ENCODE data around the gene STK32C. TPM values are rescaled to one million over a fixed set of nuclear protein-coding genes. Genes with fewer than 3 reads are reported as not detected.

Gene STK32C
- total and polyA plus RNA-seq, 2 experiments from 2014 or later, result 17.5 to 23.8 TPM

DNA sequence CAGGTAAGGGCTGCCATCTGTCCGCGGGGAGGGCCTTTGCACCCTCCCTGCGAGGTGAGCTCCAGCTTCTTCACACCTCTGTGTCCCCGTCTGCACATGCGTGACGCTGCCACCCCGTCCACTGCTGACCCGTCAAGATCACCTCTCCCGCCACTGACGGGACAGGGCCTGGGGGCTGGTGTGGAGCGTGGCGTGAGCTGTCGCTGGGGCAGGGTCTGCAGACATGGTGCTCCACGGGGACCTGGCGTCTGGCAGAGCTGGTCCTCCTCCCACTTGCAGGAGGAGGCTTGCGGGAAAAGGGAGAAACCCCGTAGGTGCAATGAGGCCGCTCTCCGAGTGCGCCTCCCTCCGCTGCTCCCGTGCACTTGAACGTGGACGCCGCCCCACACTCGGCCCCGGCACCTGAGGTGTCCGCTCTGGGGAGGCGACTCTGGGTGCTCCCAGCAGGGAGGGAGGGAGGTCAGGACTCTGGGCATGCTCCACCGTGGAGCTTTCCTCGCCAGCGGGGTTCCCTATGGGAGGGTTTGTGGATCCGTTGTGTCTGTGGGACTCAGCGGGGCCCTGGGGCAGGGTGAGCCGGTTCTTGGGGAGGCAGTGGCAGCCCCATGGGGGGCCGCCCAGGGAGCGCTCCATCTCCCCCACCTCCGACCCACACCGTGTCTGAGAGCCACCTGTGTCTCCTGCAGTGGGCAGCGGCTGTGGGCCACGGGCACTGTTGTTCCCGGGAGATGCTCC lies 138.6 kb downstream of the STK32C start:
- TF ChIP-seq, protein P1, sequence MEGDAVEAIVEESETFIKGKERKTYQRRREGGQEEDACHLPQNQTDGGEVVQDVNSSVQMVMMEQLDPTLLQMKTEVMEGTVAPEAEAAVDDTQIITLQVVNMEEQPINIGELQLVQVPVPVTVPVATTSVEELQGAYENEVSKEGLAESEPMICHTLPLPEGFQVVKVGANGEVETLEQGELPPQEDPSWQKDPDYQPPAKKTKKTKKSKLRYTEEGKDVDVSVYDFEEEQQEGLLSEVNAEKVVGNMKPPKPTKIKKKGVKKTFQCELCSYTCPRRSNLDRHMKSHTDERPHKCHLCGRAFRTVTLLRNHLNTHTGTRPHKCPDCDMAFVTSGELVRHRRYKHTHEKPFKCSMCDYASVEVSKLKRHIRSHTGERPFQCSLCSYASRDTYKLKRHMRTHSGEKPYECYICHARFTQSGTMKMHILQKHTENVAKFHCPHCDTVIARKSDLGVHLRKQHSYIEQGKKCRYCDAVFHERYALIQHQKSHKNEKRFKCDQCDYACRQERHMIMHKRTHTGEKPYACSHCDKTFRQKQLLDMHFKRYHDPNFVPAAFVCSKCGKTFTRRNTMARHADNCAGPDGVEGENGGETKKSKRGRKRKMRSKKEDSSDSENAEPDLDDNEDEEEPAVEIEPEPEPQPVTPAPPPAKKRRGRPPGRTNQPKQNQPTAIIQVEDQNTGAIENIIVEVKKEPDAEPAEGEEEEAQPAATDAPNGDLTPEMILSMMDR (IDR thresholded peaks at IDR 0.05; ENCODE audit: low read depth, low read length), result no peak
- H3K9me3 ChIP-seq (ENCODE audit: low read depth), result no peaks in the 10 kb centered on the region
- no peak overlapping the region for H3K27ac ChIP-seq
- H3K4me3 ChIP-seq, result no peak overlapping the region
- H3K36me3 ChIP-seq, result no peaks in the 10 kb centered on the region
- no peaks in the 10 kb centered on the region for H3K4me1 ChIP-seq (ENCODE audit: low read depth)
- H3K27me3 ChIP-seq, result peaks cover 7% of the 10 kb centered on the region
- DNase-seq (ENCODE audit: low read depth in 1 of 2, low spot score in 1 of 2), result no peak

DNA sequence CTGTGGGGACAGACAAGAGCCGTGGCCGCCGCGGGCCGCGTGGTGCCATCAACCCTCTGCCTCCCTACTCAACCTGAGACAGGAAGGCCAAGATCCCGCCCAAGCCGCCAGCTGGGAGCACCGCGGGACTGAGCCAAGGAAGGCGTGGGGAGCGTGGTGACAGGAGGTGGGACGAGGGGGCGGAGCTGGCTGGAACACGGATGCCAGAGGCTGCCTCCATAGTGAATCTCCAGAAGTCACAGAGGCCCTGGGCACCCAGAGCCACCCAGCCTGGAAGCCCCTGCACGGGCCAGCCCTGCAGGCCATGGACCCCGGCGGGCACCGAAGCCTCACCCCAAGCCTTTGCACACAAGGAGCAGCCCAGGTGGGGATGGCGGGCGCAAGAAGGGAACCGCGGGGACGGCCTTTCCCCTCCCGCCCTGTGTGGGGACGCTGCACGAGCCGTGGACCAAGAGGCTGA lies 139.1 kb downstream of the STK32C start:
- Histone ChIP-seq H3K27me3 (peaks cover 7% of the 10 kb centered on the region), H3K27ac (no peak overlapping the region), H3K4me1 (ENCODE audit: low read depth) (no peaks in the 10 kb centered on the region), H3K9me3 (ENCODE audit: low read depth) (no peaks in the 10 kb centered on the region), H3K4me3 (no peak overlapping the region), H3K36me3 (no peaks in the 10 kb centered on the region)
- DNase-seq (ENCODE audit: low read depth in 1 of 2, low spot score in 1 of 2), result no peak
- TF ChIP-seq, protein P1 (IDR thresholded peaks at IDR 0.05; ENCODE audit: low read depth, low read length), result no peak

DNA sequence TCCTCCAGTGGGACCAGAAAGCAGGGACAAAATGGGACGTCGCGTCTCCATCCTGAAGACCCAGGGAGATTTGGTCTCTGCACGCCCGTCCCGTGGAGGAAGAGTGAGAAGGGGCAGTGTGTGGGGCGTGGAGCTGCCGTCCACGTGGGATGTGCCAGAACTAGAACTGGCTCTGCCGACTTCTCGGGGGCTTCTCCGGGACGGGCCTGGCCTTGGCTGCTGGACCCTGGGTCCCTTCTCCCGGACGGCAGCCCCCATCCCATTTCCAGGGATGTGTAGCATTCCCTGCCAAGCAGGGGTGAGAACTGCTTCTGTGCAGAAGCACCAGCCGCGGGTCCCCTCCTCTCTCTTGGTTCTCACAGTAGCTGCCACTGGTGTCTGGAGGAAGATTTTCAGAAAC lies 139.8 kb downstream of the STK32C start:
- Histone ChIP-seq H3K9me3 (ENCODE audit: low read depth) (no peaks in the 10 kb centered on the region), H3K27ac (no peak overlapping the region), H3K4me1 (ENCODE audit: low read depth) (peaks cover 4% of the 10 kb centered on the region), H3K27me3 (peaks cover 7% of the 10 kb centered on the region), H3K36me3 (no peaks in the 10 kb centered on the region), H3K4me3 (no peak overlapping the region)
- no peak for DNase-seq (ENCODE audit: low read depth in 1 of 2, low spot score in 1 of 2)
- TF ChIP-seq, protein P1 (IDR thresholded peaks at IDR 0.05; ENCODE audit: low read depth, low read length), result no peak

DNA sequence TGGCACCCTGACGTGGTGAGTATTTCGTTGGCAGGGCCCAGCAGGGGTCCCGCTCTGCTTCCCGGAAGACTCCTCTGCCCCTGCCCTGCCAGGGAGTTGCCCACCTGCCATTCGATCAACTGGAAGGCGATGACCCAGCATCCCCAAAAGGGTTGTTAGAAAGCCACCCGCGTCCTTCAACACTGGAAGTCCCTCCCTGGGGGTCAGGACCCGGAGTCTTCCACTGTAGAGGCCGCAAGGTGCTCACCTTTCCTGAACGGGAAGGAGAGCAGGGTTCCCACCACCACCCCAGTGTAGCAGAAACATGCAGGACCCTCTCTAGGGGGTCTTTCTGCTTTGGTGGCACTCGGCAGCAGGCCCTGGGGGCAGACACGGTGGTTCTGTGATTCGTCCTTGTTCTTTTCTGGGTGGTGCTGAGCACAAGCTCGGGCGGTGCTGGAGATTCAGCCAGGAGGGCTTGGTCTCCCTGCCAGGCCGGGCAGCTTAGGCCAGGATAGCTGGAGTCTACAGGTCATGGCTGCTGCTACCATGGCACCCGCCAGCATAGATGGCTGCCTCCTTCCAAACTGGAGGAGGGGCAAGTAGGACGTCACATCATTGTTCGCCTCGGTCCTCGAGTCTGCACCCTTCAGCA lies 140.6 kb downstream of the STK32C start:
- Histone ChIP-seq H3K36me3 (no peaks in the 10 kb centered on the region), H3K27me3 (peaks cover 2% of the 10 kb centered on the region), H3K27ac (no peak overlapping the region), H3K4me1 (ENCODE audit: low read depth) (peaks cover 12% of the 10 kb centered on the region), H3K4me3 (no peak overlapping the region), H3K9me3 (ENCODE audit: low read depth) (no peaks in the 10 kb centered on the region)
- TF ChIP-seq, protein P1 (IDR thresholded peaks at IDR 0.05; ENCODE audit: low read depth, low read length), result no peak
- DNase-seq (ENCODE audit: low read depth in 1 of 2, low spot score in 1 of 2), result no peak

DNA sequence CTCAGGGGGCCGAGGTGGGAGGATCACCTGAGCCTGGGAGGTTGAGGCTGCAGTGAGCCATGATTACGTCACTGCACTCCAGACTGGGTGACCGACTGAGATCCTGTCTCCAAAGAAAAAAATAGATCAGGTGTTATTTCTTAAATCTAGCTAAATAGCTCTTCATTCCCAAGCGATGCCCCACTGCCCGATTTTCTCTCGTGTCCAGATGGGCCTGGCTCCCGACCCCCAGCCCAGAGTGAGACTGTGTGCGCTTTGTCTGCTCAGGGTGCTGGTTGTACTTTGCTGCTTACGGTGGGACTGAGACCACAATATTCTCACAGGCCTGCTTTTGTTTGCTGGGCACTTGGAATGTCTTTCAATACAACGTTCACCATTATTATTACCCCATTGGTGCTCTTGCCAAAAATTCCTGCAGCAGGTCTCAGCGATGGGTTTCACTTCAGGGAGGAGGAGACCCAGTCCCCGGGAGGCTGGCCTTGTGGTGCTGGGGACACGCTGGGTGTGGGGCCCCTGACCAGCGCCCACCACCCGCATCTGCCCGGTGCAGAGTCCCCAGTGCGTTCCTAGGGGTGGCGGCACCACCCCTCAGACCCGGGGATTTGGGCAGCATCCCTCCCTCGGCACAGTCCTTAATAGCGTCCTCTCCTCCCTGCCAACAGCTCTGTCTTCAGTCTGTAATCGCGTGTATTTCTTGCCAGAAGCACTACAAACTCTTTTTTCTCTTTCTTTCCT lies 141.4 kb downstream of the STK32C start:
- H3K27me3 ChIP-seq, result no peaks in the 10 kb centered on the region
- no peak overlapping the region for H3K27ac ChIP-seq
- no peak for DNase-seq (ENCODE audit: low read depth in 1 of 2, low spot score in 1 of 2)
- H3K4me1 ChIP-seq (ENCODE audit: low read depth), result peaks cover 16% of the 10 kb centered on the region
- H3K36me3 ChIP-seq, result no peaks in the 10 kb centered on the region
- H3K9me3 ChIP-seq (ENCODE audit: low read depth), result no peaks in the 10 kb centered on the region
- TF ChIP-seq, protein P1 (IDR thresholded peaks at IDR 0.05; ENCODE audit: low read depth, low read length), result no peak
- no peak overlapping the region for H3K4me3 ChIP-seq
